HG03175 (cell line): ENCODE measurements around the gene PCDH7.

ENCODE experiments used
- ATAC-seq: cut with Tn5 transposase; IDR thresholded peaks from one replicate; pipeline ENCODE4 v1.9.1; 2021; ENCODE audit warnings: mild to moderate bottlenecking, moderate library complexity; ENCODE audit not compliant: unreplicated experiment

Gene PCDH7

DNA sequence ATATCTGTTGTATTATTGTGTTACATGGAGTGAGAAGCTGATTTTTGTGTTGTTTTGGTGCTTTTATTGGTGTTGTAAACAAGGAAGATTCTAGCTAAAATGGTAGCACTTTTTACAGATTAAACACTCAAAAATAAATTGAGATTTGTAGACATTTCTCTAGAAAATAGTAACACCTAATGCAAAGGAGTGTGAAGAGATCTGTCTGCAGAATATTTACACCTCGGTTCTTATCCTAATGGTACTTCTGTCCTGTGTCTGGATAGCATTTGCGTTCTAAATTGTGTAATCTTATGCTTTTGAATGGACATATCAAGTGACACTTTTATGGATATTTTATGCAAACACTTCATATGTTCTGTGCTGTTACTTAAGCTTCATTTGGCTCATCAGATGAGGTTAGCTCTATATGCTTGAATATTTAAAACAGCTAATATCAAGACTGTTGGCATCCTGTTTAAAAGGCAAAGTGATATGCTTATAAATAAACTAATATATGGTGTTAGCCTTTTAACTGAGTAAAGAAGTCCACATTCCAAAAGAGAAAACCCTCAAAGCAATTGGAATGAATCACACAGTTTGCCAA lies 6.0 kb downstream of the PCDH7 start:
- ATAC-seq: no peak

DNA sequence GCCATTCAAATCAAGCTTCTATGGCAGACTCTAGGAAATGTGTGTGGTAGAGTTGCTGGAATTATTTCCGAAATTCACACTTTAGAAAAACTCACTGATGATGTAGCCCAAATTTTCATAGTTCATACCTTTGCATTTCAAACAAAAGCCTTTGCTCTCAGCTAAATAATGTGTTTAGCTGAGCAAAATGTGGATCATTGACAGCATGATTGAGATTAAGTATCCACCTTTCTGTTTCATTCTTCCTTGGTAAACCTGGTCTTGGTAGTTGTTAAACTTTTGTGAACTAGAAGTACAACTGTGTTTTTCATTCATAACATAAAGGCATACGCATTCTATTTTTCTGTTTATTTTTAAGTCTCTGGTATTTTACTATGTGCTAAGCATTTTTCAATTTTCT lies 7.2 kb downstream of the PCDH7 start:
- ATAC-seq: no peak

DNA sequence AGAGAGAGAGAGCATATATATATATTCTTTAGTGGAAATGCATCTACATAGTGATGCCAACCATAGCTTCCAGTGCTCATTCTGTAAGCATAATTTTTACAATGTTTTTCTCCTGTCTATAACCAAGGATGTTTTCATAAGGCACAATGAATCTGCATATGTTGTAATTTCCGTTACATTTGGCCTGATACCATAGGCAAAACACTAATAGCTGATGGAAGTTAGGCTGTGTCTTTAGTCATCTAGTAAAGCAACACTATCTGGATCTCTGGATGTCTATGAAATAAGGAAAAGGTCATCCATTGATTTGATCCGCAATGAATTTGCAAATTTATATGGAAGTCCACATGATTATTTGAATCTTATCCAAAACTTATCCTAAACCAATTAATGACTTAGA lies 8.1 kb downstream of the PCDH7 start:
- no peak for ATAC-seq

DNA sequence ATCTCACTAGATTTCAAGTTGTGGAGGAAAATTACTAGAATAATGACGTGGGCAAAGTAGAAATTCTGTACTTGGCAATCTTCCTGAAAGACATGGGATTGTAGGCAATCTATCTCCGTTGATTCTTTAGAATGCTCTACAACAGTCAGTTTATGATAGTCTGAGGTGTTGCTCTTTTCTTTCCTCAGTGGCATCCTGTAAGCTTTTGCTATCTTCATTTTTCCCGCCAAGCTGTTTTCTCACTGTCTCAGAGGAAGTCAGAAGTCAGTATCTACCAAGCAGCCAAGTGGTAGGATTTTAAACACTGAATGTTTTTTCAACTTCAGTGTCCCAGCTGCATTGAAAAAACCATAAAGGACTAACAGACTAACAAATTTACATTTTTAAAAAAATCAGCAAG lies 23.7 kb downstream of the PCDH7 start:
- no peak for ATAC-seq

DNA sequence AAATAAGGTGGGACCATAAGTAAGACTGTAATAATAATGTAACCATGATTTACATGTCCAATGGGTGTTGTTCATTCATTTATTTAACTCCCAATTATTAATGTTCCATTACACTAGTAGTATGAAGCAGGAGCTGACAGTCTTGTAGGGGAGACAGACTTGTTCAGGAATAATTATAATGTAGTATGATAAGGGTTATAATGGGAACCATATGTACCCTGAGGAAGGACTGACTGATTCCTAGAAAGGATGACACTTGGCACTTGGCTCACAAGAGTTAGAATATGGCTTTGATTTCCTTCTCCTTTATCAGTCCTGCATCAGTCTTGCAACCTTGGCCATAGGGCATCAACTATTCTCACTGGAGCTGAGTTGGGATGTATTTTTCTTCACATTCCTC lies 24.2 kb downstream of the PCDH7 start:
- ATAC-seq: no peak

DNA sequence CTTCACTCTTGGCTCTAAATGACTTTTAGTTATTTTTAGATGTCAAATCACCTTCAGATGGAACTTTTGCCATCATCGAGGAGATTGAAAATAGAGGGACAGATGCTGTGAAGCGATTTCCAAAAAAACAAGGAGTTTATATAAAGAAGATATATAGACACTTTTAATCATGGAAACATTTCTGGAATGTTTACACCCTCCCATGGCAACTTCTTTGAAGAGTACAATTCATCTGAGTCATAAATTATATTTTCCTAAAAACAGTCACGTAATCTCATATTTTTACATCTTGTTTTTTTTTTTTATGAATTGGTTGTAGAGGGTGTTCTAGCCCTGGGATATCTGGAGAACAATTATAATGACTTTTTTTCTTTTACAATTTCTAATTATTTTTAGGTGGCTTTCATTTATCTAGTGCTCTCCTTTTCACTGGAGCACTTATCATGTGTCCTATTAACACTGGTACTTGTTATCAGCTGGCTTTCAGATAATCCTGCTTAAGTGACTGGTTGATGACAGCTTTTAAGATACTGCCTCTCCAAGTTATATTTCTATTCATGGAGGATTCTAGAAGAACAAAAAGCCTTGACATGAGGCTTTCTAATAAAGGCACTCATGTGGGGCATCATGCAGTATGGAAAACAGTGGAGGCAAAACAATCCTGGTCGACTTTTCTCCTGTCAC lies 24.9 kb downstream of the PCDH7 start:
- no peak for ATAC-seq

DNA sequence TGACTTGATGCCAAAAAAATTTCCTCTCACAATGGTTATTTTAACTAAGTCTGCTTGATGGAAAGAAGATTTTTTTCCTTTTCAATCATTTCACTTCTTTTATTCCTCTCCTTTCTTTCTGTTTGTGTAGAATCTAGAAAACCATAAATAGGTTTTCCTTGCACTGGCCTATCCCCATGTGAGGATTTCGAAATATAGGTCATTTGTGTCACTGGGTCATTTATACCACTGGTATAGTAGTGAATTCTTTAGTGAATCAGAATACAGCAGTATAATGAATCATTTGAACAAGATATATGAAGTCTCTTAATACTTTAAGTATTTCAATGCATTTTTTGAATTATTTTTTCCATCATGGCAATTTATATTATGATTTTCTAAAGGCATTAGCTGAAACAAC lies 26.6 kb downstream of the PCDH7 start:
- ATAC-seq: no peak

DNA sequence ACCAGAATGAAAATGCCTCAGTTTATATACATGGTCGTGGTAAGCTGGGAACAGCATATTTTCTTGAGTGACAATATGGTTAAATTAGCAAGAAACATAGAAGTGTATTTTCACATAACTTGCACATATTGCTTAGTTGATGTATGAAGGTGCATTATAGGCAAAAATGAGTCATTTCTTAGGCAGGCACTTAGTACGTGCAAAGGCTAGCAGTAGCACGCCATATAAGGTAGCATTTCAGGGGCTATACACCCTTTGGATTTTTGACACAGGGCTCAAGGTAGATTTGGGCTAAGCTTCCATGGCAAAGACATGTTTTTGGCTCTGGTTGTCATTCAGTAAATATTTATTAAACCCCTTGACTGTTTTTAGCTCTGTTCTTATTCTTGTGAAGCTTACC lies 33.1 kb downstream of the PCDH7 start:
- ATAC-seq: no peak

DNA sequence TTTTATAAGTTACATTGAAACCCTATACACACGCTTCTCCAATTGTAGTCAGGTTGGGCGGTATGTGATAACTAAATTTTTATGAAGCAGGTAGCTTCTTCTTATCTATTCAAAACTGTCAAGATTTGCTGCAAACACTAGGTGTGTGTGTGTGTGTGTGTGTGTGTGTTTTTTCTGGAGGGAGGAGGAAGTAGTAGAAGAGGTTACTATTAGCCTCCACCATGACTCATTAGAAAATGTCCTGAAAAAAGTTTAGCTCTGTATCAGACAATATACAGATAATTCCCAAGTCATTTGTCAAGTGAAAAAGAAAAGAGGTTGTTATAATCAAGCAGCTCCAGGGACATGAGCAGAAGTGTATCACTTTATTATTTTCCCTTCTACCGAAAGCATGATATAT lies 33.9 kb downstream of the PCDH7 start:
- ATAC-seq: no peak

DNA sequence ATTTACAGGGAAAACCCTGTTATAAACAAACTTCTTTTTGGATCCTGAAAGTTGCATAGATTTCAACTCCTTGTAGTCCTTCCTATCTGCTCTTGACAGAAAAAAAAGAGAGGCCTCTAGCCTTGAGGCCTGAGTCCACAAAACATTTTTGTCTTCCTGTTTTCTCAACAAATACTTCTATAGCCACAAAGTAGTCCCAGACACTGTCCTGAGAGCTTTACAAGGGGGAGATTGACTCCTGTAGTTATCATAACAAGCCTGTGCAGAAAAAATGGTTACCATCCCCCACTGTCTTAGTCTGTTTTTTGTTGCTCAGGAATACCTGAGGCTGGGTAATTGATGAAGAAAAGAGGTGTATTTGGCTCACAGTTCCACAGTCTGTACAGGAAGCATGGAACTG lies 35.2 kb downstream of the PCDH7 start:
- no peak for ATAC-seq

DNA sequence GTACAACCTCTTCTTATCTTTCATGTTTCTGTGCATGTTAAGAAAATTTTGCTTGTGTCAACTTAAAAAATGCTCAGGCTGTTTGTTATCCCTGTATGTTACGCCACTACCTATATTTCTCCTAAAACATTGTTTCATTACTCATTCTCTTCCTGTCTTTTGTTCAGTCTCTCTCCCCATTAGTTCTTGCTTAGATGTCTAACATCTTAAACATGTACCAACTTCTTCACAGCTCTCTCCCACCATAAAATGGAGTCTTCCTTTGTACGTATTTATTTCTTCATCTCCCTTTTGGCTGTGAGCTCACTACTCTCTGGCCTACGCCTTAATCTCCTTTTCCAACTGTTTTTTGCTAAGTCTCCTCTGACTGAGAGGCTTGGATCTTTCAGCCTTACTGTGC lies 36.4 kb downstream of the PCDH7 start:
- ATAC-seq: no peak

DNA sequence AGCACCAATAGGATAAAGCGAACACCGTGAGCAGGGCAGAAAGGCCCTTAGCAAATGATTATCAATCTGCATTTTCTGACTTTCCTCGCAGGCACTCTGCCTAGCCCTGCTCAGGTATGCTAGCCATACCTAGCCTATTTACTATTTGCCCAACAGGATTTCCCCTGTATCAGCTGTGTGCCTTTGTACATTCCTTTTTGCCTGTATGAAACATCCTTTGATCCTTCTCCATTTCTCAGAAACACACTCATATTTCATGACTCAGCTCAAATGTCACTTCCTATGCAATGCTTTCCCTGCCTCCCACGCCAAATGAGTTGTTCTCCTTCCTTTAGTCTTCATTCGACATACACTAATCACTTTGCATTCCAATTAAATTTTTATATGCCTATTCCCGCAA lies 37.2 kb downstream of the PCDH7 start:
- no peak for ATAC-seq

DNA sequence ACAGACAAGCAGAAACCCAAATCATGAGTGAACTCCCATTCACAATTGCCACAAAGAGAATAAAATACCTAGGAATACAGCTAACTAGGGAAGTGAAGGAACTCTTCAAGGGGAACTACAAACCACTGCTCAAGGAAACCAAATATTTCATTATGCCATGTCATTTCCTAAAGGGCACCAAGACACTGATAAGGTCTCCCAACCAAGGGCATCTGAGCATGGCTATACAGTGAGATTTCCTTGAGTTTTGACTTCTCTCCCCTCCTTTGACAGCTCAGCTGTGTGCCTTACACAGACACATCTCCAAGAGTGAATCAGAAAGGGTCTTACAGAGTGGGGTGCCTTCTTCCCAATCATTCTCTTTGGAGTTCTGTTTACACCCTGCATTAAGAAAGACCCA lies 40.4 kb downstream of the PCDH7 start:
- ATAC-seq: no peak

DNA sequence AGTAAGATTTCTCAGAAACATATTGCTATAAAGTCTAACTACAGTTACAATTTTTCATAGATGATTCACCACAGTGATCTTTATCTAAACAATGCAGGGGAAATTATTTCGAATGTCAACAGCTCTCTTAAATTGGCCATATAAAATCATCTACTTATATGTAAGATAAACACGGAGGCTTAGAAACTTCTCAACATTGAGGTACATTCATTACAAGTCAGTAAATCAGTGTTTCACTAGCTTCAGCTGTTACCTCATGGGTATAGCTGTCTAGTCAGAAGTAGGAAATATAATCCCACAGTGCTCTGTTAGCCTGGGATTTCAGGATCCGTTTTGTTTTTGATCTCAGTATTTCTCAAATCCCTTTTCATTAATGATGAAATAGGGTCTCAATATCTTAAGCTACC lies 43.2 kb downstream of the PCDH7 start:
- no peak for ATAC-seq

DNA sequence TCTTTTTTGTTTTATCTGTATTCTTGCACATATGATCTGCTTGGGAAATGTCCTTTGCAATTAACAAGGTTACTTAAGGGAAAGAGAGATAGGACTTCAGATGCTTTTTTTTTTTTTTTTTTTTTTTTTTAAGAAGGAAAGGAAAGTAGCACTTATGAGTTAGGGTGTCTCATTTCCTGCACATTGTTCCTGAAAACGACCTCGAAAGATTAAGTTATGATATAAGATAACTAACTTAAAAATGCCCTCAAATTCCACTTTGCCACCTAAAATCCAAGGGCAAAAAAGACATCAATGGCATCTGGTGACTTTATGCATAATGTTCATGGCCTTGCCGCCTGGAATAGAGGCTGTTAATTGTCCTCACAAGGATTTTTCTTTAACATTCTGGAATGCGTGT lies 44.9 kb downstream of the PCDH7 start:
- ATAC-seq: no peak

DNA sequence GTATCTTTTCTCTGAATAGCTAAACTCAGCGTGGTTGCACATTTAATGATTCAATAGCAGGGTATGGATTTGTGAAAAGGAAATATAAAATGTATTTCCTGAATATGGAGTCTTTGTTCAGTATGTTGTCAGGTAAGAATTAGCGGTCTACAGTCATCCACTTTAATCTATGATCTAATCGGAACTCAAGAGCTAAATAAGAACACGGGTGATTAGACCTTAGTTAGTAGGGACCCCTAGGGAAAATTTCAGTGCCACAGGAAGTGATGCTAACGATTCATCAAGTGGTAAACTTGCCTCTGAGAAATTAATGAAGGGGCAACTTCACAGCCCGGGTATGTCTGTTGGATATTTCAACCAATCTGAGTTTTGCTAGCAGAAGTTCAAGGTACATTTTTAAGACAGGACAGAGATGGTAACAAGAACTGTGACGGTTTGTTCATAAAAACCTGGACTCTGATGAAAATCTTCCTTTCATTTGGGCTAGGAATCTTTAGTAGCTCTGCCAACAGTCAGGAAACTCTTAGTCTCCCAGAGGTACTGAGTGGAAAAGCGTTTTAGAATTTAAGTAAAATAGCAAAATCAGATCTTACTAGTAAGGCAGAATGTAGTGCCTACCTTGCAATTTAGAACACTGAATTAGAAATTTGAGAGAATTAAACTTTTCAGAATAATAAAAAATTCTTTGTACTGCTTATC lies 47.1 kb downstream of the PCDH7 start:
- no peak for ATAC-seq

DNA sequence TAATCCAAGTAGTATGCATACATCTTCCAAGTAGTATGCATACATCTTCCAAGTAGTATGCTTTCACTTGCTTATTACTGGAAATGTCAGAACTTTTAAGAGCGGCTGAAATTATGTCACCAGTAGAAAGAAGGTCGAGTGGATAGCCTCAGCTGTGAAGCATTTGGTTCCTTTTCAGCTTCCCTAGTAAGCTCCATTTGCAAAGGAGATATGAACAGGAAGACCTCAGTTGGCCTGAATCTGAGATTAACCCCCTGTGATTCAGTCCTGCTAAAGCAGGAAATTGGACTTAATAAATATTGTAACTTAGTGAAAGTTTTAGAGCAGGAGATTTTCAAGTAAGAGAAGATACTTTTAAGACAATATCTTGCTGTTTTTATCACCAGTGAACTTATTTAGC lies 48.1 kb downstream of the PCDH7 start:
- no peak for ATAC-seq

DNA sequence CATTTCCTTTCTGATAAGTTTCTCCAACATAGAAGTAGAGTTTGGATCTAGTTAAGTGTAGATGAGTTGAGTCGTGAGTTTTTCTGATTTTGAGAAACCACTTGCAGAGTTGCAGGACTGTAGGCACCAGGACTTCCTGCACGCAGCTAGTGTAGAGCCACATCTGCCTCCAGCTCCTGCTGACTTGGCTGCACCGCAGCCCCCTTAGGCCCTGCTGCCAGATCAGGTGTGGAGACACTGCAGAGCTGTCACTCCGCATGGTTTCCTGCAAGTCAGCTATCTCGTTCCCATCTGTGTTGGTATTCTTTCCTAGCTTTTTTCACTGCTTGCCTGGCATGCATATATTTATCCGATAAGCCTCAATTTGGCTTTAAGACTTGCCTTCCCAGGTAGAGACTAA lies 48.9 kb downstream of the PCDH7 start:
- no peak for ATAC-seq

DNA sequence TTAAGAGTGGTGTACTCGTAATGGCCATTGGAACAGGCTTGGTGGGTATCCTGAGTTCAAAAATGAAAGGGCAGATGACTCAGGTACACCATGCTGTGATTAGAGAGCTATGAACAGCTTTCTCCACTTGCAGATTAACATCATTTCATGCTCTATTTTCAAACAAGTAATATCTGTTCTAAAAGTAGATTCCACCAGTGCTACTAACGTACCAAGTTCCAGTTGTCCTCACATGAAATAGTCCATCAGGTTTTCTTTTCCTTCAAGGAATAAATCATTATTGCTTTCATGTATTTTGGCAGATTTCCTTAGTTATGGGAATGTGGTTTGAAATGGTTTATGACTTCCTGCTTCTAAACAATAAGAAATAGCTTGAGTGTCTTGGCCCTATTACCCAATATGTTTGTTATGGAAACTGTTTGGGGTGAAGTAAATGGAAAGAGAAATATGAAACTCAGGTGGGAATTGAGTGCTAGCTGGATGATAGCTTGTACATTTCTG lies 49.9 kb downstream of the PCDH7 start:
- no peak for ATAC-seq

DNA sequence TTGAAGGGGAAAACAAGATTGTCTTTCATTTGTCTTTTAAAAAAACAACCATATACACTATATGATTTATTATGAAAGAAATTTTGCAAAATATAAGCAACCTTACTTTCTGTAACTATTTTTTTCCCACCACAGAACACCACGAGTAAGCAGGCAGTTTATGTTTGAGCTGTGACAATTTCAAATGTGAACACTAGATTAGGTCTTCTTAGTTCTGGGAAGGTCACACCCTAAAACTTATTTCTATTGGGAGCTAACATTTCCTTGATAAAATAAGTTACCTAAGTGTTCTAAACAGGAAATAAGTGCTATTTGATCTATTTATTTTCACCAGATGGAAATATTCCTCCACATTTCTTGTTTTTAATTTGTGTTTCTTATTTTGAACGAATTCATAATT lies 50.6 kb downstream of the PCDH7 start:
- ATAC-seq: no peak

DNA sequence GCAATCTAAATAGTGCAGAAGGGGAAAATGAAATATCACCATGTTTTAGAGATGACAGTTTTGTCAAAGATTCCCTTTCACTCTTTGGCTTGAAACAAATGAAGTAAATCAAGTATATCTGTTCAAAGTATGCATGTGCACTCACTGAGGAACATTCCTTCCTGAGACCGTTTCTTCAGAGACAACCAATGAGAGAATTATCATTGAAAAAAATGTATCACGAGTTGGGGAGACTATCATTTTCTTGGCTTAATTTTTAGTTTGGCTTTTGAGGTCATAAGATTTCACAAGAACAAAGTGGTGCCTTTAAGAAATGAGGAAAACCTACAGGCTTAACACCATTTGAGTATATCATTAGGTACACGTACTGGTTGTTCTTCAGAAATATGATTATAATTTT lies 56.3 kb downstream of the PCDH7 start:
- no peak for ATAC-seq

DNA sequence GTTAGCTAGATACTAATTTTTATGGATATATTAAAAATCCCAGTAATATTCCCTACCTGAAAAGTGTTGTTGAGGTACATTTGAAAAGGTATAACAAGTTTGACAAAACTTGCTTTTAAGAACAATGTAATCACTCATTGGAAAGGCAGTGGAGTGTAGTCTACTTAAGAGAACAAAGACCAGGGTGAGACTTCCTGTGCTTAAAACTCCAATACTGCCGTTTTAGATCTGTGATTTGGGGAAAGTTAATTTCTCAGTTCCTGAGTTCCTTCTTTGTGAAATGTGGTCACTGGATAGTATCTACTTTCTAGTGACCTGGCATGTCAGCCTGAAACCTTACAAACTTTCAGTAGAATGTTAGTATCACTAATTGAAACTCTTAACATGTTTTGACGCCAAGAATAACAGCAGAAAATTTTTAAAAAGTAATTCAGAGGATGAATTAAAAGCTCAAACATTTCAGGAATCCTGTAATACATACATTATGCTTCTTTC lies 56.8 kb downstream of the PCDH7 start:
- ATAC-seq: no peak
